AG04449 (cell line): ENCODE results near the gene GOLT1A.
A peak's percentile ranks its signal among the peaks of the same experiment; 100 is the strongest.

Experiments used
- CTCF ChIA-PET: fragments of 350-600 bp; formaldehyde crosslinking; extraction: SDS; loops from one replicate; lab custom pipeline; 2021; ENCODE audit warnings: antibody characterized with exemption; lab: Yijun Ruan, JAX
- POLR2A ChIA-PET: fragments of 400-600, 350-600 bp; formaldehyde crosslinking; extraction: SDS; loops from one replicate; lab custom pipeline; 2020; ENCODE audit warnings: antibody characterized with exemption, inconsistent platforms; lab: Yijun Ruan, JAX
- DNase-seq: peaks from one replicate; pipeline ENCODE4 v3.0.0-alpha.2; 2010; ENCODE audit warnings: low read depth, low spot score
- H3K4me3 ChIP-seq: 2 replicates; pipeline ENCODE4 v1.5.1; 2011; ENCODE audit warnings: low read depth, mild to moderate bottlenecking, control low read depth, low read length
- TF ChIP-seq, protein P1 (sequence below): IDR thresholded peaks from one replicate; pipeline ENCODE4 v1.5.1; 2011; ENCODE audit warnings: mild to moderate bottlenecking, moderate library complexity, low read length, control low read depth, inconsistent platforms; ENCODE audit not compliant: insufficient read depth; ENCODE audit errors: missing control alignments

GOLT1A gene, protein sequence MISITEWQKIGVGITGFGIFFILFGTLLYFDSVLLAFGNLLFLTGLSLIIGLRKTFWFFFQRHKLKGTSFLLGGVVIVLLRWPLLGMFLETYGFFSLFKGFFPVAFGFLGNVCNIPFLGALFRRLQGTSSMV

DNA sequence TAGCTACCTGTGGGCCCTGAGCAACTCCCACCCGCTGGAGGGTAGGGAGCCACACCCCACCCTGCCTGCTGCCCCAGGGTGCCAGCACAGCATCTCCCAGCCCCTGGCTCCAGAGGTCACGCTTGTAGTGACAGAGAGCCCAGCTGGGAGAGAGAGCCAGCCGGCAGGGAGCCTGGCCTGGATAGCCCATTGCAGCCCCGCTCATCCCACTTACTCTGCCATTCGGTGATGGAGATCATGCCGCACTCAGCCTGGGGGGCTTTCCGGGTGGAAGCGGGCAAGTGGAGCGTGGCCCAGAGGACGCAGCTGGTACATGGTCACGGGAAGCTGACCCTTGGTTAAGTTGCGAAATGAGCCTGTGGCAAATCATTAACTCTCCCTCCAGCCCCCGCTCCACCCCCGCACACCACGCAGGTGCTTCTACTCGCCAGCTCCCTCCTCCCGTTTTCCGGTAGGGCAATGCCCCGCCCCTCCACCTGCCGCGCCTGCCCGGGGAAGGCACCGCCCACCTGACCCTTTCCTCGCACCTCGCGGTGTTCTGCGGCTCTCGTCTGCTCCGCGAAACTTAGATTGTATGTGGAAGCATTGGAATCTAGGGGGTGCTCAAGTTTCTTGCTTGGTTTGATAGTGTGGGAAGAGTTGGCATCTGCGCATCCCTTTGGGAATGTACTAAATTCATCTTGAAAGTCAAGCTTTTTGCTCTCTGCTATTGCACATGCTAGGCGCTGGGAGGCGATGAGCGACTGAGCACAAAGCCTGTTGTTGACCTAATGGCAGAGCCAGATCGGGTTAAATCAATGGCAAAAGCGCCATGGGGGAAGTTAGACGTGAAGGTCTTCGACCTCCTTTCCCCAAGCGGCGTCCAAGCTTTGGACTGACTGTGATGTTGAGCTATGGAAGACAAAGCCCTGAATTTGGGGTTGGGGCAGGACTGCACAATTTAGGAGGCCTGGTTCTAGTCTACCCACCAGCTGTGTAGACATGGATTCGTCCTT, at the start of gene GOLT1A:
Gene GOLT1A, minus strand, starts transcription at position 321 of the 995 bp plus-strand sequence. Its CDS starts 82 bp downstream, at position 239.
- peak within 1 kb of the TSS; percentile 8 for H3K4me3 ChIP-seq
- DNase-seq: peak; percentile 59
- POLR2A ChIA-PET: interaction anchor here (1.8 kb wide), 1 partner anchor 149 kb away, joined by 8 read pairs; no protein-coding TSS in a partner anchor
- CTCF ChIA-PET: interaction anchor here (0.6 to 8.1 kb wide), 61 partner anchors 8 to 353 kb away, joined by 3 to 319 read pairs (median 4); partner anchors contain the start of genes ETNK2, KISS1, PLEKHA6 and REN
- TF ChIP-seq, protein P1, sequence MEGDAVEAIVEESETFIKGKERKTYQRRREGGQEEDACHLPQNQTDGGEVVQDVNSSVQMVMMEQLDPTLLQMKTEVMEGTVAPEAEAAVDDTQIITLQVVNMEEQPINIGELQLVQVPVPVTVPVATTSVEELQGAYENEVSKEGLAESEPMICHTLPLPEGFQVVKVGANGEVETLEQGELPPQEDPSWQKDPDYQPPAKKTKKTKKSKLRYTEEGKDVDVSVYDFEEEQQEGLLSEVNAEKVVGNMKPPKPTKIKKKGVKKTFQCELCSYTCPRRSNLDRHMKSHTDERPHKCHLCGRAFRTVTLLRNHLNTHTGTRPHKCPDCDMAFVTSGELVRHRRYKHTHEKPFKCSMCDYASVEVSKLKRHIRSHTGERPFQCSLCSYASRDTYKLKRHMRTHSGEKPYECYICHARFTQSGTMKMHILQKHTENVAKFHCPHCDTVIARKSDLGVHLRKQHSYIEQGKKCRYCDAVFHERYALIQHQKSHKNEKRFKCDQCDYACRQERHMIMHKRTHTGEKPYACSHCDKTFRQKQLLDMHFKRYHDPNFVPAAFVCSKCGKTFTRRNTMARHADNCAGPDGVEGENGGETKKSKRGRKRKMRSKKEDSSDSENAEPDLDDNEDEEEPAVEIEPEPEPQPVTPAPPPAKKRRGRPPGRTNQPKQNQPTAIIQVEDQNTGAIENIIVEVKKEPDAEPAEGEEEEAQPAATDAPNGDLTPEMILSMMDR: peak; percentile 75

DNA sequence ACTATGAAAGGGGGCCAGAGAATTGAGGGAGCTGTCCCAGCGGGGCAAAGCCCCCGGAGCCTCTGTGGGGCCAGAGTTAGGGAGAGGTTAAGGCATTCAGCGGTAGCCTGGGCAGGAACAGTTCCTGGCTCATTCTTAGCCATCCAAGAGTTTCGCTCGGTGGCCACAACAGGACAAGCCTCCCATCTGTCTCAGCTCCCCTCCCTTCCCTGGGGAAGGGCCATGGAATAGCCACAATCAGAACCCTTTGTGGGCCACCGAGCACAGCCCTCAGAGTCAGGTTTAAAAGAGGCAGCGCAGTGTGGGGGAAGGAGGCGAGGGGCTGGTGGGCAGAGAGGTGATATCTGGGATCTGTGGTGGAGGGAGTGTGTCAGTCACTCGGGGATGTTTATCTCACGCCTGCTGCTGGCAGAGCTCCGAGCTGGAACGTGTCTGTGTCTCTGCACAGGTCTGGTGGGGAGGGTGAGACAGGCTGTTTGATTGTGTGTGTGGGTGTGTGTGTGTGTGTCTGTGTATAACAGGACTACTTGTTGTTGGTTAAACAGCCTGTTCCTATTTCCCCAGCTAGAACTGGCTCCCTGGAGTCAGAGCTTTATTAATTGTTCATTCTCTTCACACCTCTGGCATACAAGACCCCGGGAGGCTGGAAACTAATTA, 49.6 kb upstream of the GOLT1A start:
- TF ChIP-seq, protein P1: no peak
- CTCF ChIA-PET: interaction anchor here (0.8 to 15.3 kb wide), 13 partner anchors 10 to 135 kb away, joined by 3 to 335 read pairs (median 4); partner anchors contain the start of gene PLEKHA6
- POLR2A ChIA-PET: interaction anchor here (0.6 kb wide), 1 partner anchor 20 kb away, joined by 3 read pairs; no protein-coding TSS in a partner anchor
- DNase-seq: no peak
- H3K4me3 ChIP-seq: no peak overlapping the region

DNA sequence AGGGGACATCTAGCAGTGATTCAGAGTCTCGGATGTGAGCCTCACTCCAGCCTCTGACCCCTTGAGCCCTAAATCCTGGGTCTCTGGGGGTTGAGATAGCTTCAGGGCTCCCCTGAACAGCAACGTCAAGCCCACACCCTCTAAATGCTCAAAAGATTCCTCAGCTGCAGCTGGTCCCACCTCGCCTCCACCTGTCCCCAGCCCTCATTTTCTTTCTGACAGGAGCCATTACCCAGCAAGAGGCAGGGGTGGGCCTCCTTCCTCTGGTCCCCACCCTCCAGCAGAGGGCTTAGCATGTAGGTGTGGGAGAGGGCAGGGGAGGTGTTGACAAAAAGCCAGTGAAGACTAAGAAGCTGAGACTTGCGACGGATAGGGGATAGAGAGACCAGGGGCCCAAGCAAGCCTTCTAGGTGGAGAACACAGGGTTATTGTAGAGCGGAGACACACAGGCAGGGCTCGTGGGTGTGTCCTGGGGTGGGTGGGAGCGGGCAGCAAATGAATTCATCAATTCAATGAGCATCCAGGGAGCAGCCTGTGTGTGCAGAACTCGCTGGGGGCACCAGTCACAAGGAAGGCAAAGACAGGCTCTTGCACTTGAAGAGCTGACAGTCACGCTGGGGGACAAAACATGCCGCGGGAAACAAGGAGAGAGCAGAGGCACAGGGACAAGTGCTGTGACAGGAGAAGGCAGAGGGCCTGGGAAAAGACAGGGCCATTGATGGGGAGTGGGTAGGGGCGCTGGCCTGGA, 48.9 kb upstream of the GOLT1A start:
- ChIA-PET CTCF (interaction anchor here (0.7 to 15.3 kb wide), 12 partner anchors 9 to 136 kb away, joined by 3 to 335 read pairs (median 5); partner anchors contain the start of gene PLEKHA6), POLR2A (interaction anchor here (0.6 kb wide), 1 partner anchor 21 kb away, joined by 3 read pairs; no protein-coding TSS in a partner anchor)
- no peak overlapping the region for H3K4me3 ChIP-seq
- DNase-seq: no peak
- TF ChIP-seq, protein P1: no peak

DNA sequence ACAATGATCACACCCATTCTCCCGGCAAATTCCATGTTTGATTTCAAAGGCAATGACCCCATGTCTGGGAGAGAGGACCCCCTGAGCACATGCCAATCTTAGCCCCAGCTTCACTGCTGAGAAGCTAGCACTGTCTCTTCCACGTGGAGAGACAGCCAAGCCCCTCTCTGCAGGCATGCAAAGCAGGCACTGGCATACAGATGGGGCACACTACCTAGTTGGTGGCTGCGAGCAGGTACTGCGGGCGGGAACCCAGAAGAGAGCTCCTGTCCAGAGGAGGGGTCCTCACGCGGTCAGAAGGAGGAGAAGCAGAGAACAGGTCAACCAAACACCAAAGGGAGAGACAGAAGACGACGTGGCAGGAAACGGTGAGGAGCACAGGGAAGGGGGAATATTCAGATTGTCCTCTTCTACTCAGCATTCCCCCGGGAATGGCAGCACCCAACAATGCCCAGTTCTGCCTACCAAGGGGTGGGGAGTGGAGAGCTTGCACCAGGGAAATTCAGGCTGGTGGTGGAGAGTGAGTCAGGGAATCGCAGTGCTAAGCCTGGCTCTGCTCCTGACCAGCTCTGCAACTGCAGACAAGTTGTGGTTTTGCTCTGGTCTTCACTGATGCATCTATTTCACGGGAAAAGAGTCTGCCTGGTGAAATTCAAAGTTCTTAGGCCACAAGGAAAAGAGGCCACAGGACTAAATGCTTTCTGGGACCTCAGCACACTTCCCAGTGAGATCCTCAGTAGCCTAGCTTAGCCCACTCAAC, 48.1 kb upstream of the GOLT1A start:
- TF ChIP-seq, protein P1: no peak
- no peak overlapping the region for H3K4me3 ChIP-seq
- DNase-seq: peak; percentile 37
- ChIA-PET CTCF (interaction anchor here (0.6 to 15.3 kb wide), 10 partner anchors 9 to 401 kb away, joined by 3 to 335 read pairs (median 6); partner anchors contain the start of gene PLEKHA6), POLR2A (no interaction called here)

DNA sequence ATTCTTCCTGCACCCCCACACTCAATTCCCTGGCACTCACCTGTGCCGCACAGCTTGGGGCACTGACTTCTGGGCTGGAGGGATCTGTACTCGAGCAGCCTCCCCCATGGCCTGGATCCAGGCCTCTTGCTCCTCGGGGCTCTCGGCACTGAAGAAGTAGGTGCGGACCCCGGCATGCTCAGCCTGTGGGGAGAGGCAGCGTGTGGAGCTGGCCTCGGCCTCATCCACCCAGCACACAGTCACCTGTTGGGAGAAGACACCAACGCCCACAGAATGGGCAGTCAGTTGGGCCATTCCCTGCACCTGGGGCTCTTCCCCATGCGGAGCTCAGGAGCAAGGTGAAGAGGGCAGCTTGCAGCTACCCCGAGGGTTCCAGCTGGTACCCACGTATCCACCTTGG, 47.5 kb upstream of the GOLT1A start:
- ChIA-PET POLR2A (no interaction called here), CTCF (interaction anchor here (1.2 to 15.3 kb wide), 6 partner anchors 12 to 138 kb away, joined by 3 to 335 read pairs (median 12); partner anchors contain the start of gene PLEKHA6)
- TF ChIP-seq, protein P1: no peak
- no peak overlapping the region for H3K4me3 ChIP-seq
- DNase-seq: no peak
